ENCODE results near the gene PPFIA1. TPM values are rescaled to one million over a fixed set of nuclear protein-coding genes. Genes with fewer than 3 reads are reported as not detected.

The PPFIA1 gene
- total RNA-seq, 6 donors from 2014 or later = 53.7 to 164 (median 83.3) TPM

DNA sequence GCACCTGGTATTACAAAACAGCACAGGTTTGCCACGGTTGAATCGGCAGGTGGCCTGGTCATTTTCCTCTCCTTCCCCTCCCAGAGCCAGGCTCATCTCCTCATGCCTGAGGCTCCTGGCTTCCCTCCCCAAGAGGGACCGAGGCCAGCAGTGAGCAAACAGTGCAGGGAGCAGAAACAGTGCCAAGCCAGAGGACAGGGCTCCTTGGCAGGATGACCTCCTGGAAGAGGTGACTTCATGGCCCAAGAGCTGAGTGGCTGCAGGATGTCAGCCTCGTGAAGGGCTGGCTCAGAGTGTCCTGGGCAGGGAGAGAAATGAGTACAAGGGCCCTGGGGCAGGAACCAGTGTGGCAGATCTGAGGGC lies 22.8 kb upstream of the PPFIA1 start:
- no peaks in the 10 kb centered on the region for H3K36me3 ChIP-seq
- no peaks in the 10 kb centered on the region for H3K4me1 ChIP-seq
- H3K9me3 ChIP-seq = no peaks in the 10 kb centered on the region
- H3K4me3 ChIP-seq = no peak overlapping the region
- no peak overlapping the region for H3K27ac ChIP-seq
- DNase-seq = no peak
- TF ChIP-seq EP300 (IDR thresholded peaks at IDR 0.05) (no peak), POLR2AphosphoS5 (IDR thresholded peaks at IDR 0.05) (no peak), POLR2A (IDR thresholded peaks at IDR 0.05) (no peak), CTCF (IDR thresholded peaks at IDR 0.05) (no peak)
- peak in 1 of 2 donors; percentile 13 for ATAC-seq (ENCODE audit: low FRiP score in 2 of 2)
- H3K27me3 ChIP-seq = no peaks in the 10 kb centered on the region
- WGBS, 2 donors = 45 to 64% methylated on average over 3 to 4 of the region's 4 CpGs

DNA sequence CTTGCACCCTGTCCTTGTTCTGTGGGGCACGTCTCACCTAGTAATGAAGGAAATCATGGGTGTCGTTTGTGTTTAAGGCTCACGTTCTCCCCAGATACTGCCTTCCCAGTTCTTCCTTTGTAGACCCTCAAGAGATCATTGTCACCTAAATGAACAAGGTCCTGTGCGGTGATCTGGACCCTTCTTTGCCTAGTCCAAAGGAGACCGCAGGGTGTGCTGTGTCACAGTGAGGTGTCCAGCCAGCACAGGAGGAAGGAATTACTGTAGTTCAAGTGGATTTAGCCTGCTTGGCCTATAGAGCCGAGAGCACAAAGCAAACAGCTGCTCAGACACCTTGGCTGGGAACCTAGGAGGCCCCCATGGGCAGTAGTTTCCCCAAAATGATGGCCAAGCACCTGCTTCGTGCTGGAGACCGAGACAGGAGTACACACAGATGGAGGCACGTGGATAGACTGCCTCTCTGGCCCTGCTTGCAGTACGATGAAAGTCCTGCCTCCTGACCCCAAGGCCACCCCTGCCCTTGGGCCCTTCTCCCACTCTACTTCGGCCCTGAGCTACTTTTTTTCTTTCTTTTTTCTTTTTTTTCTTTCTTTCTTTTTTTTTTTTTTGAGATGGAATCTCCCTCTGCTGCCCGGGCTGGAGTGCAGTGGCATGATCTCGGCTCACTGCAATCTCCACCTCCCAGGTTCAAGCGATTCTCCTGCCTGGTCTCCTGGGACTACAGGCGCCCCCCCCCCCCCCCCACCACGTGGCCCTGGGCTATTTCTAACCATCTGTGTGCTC lies 19.4 kb upstream of the PPFIA1 start:
- 69 to 71% methylated on average over 13 to 16 of the region's 16 CpGs for WGBS, 2 donors
- TF ChIP-seq EP300 (IDR thresholded peaks at IDR 0.05) (no peak), POLR2AphosphoS5 (IDR thresholded peaks at IDR 0.05) (no peak), POLR2A (IDR thresholded peaks at IDR 0.05) (no peak), CTCF (IDR thresholded peaks at IDR 0.05) (no peak)

DNA sequence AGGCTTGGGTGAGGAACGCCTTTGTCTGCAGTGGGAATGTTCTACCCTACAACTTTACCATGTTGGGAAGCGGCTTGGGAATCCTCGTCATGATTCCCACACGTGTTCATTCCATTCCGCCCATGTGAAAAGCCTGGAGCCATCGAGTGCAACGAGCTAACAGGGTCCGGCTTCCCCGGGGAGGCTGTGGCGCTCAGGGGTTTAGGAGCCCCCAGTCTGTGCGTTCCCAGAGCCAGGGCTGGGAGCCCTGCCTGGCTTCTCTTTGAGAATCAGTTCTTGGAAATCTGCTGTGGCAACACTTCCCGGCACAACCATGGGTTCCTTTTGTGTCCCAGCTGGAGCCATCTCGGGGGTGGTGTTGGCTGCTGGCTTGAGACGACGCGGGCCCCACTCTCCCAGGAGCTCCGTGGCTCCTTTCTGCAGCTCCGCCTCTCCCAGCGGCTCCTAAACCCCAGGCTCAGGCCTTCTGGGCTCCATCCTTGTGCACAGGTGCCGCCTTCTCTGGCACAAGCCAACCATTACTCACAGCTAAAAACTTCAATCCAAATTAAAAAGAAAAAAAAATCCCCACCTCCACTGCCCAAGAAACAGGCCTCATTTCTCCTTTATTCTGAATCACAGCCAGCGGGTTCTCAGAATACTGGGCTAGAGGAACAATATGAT lies 18.7 kb upstream of the PPFIA1 start:
- no peak overlapping the region for H3K27ac ChIP-seq
- ATAC-seq (ENCODE audit: low FRiP score in 2 of 2) (no peak), DNase-seq (no peak)
- H3K36me3 ChIP-seq = no peaks in the 10 kb centered on the region
- 87 to 88% methylated on average over 19 to 20 of the region's 21 CpGs for WGBS, 2 donors
- H3K4me1 ChIP-seq = no peaks in the 10 kb centered on the region
- no peak overlapping the region for H3K4me3 ChIP-seq
- no peaks in the 10 kb centered on the region for H3K9me3 ChIP-seq
- no peaks in the 10 kb centered on the region for H3K27me3 ChIP-seq
- TF ChIP-seq EP300 (IDR thresholded peaks at IDR 0.05) (no peak), POLR2A (IDR thresholded peaks at IDR 0.05) (no peak), CTCF (IDR thresholded peaks at IDR 0.05) (no peak), POLR2AphosphoS5 (IDR thresholded peaks at IDR 0.05) (no peak)

More for the DNA sequence above, 19.4 kb upstream of the PPFIA1 start:
- Histone ChIP-seq H3K36me3 (no peaks in the 10 kb centered on the region), H3K9me3 (no peaks in the 10 kb centered on the region), H3K4me1 (no peaks in the 10 kb centered on the region), H3K27me3 (no peaks in the 10 kb centered on the region), H3K27ac (no peak overlapping the region), H3K4me3 (no peak overlapping the region)
- ATAC-seq (ENCODE audit: low FRiP score in 2 of 2) = no peak
- no peak for DNase-seq

DNA sequence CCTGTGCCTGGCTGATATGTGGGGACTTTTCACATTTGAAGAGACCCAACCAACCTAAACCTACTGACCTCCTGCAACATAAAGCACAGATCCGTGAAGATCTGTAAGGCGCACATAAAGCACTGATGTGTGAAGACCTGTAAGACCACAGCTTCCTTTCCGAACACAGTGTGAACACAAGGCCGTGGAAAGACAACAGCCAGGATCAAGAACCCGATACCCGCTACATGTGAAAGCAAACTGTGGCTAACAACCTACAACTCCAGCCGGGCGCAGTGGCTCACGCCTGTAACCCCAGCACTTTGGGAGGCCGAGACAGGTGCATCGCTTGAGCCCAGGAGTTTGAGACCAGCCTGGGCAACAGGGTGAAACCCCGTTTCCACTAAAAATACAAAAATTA lies 17.6 kb upstream of the PPFIA1 start:
- Histone ChIP-seq H3K4me3 (no peak overlapping the region), H3K36me3 (no peaks in the 10 kb centered on the region), H3K9me3 (no peaks in the 10 kb centered on the region), H3K4me1 (no peaks in the 10 kb centered on the region), H3K27me3 (no peaks in the 10 kb centered on the region), H3K27ac (no peak overlapping the region)
- no peak for ATAC-seq (ENCODE audit: low FRiP score in 2 of 2)
- TF ChIP-seq POLR2AphosphoS5 (IDR thresholded peaks at IDR 0.05) = no peak
- no peak for TF ChIP-seq POLR2A (IDR thresholded peaks at IDR 0.05)
- TF ChIP-seq EP300 (IDR thresholded peaks at IDR 0.05) = no peak
- TF ChIP-seq CTCF (IDR thresholded peaks at IDR 0.05) = no peak
- no peak for DNase-seq
- WGBS, 2 donors = 93 to 97% methylated on average over 11 to 12 of the region's 12 CpGs

All from upper lobe of left lung (tissue), 6 donors.